K562 (cell line): Measurements from ENCODE around the gene ACTN3. TPM values are rescaled to one million over a fixed set of nuclear protein-coding genes. Genes with fewer than 3 reads are reported as not detected.
A peak's percentile ranks its signal among the peaks of the same experiment; 100 is the strongest.

ENCODE experiments used
- ATF4 ChIP-seq: fragments of 450-650 bp; formaldehyde crosslinking; IDR thresholded peaks from 2 replicates; pipeline ENCODE4 v1.4.0; 2022; ENCODE audit warnings: mild to moderate bottlenecking, moderate library complexity
- CREB1 ChIP-seq, 2 experiments: sonication (generic) in 1 of 2; formaldehyde crosslinking in 1 of 2; IDR thresholded peaks; 2 replicates each; pipeline versions ENCODE4 v1.6.1 to v1.8.0; 2012 to 2022; ENCODE audit warnings: inconsistent platforms in 1 of 2, mild to moderate bottlenecking in 1 of 2, missing genetic modification reagents in 1 of 2, moderate library complexity in 1 of 2
- CTBP1 ChIP-seq: fragments of 450-650 bp; IDR thresholded peaks from 2 replicates; pipeline ENCODE4 v1.6.1; 2016; ENCODE audit warnings: borderline replicate concordance
- KLF1 ChIP-seq: fragments of 450-650 bp; IDR thresholded peaks from 2 replicates; pipeline ENCODE4 v1.6.1; 2016; ENCODE audit warnings: missing genetic modification characterization, missing compliant biosample characterization
- RAD51 ChIP-seq: fragments of 450-650 bp; IDR thresholded peaks from 2 replicates; pipeline ENCODE4 v1.7.1; 2016; ENCODE audit warnings: low read depth, mild to moderate bottlenecking, borderline replicate concordance
- SNIP1 ChIP-seq: fragments of 450-650 bp; IDR thresholded peaks from 2 replicates; pipeline ENCODE4 v1.7.1; 2017; ENCODE audit warnings: low read depth, mild to moderate bottlenecking
- TEAD1 ChIP-seq, 2 experiments: fragments of 450-650 bp in 1 of 2; sonication (generic) in 1 of 2; formaldehyde crosslinking; IDR thresholded peaks; 2 replicates each; pipeline versions ENCODE4 v1.4.0 to v1.8.0; 2020 to 2022; ENCODE audit warnings: mild to moderate bottlenecking in 2 of 2, missing genetic modification reagents in 1 of 2
- THAP12 ChIP-seq: fragments of 250-450 bp; sonication (Bioruptor Pico); IDR thresholded peaks from 2 replicates; pipeline ENCODE4 v1.9.0; 2021; ENCODE audit warnings: mild to moderate bottlenecking, inconsistent platforms
- ZBTB11 ChIP-seq, 3 experiments: fragments of 200-800 bp in 1 of 3; fragments of 250-450 bp in 1 of 3; fragments of 450-650 bp in 1 of 3; sonication (Bioruptor Pico) in 1 of 3; sonication (Bioruptor generic) in 1 of 3; formaldehyde crosslinking in 1 of 3; IDR thresholded peaks; 2 replicates each; pipeline versions ENCODE4 v1.6.1 to v1.8.0; 2016 to 2022; ENCODE audit warnings: mild to moderate bottlenecking in 2 of 3, missing genetic modification characterization in 2 of 3, missing compliant biosample characterization in 1 of 3, moderate library complexity in 1 of 3
- ZBTB33 ChIP-seq: sonication (generic); formaldehyde crosslinking; IDR thresholded peaks from 2 replicates; pipeline ENCODE4 v1.8.1; 2023; ENCODE audit warnings: mild to moderate bottlenecking, missing genetic modification reagents
- ZC3H8 ChIP-seq: fragments of 450-650 bp; IDR thresholded peaks from 2 replicates; pipeline ENCODE4 v1.6.1; 2017
- ZNF121 ChIP-seq: sonication (generic); formaldehyde crosslinking; conservative IDR thresholded peaks from 2 replicates; pipeline ENCODE4 v1.8.0; 2022; ENCODE audit warnings: missing genetic modification reagents
- ZNF740 ChIP-seq, 3 experiments: fragments of 200-800 bp in 1 of 3; sonication (Bioruptor generic) in 1 of 3; sonication (generic) in 1 of 3; formaldehyde crosslinking in 1 of 3; IDR thresholded peaks; 2 replicates each; pipeline versions ENCODE4 v1.6.1 to v1.8.0; 2016 to 2022; ENCODE audit warnings: mild to moderate bottlenecking in 2 of 3, missing compliant biosample characterization in 2 of 3, missing genetic modification characterization in 2 of 3, missing genetic modification reagents in 1 of 3
- polyA plus RNA-seq, 8 experiments: library from polyadenylated mRNA; depleted of rRNA in 4 of 8; stranded (reverse) in 5 of 8; unstranded in 3 of 8; fragments of >200 nt; fragmentation: Nextera tagmentation in 2 of 8; fragmentation: Illumina TruSeq in 1 of 8; extraction: Ambion mirVana in 2 of 8; extraction: Trizol in 1 of 8; gene quantifications; 2 replicates each; pipeline versions ENCODE4 v1.2.1 to v1.2.3, GENCODE V29; 2011 to 2014; ENCODE audit warnings: inconsistent platforms in 1 of 8, missing spikeins in 1 of 8
- total RNA-seq, 7 experiments: library from RNA; depleted of rRNA in 6 of 7; stranded (reverse); fragments of >200 nt in 6 of 7; fragmentation: Illumina TruSeq in 2 of 7; extraction: Trizol in 2 of 7; gene quantifications; 2 replicates each; pipeline versions ENCODE4 v1.2.1 to v1.2.3, GENCODE V29; 2011 to 2021; ENCODE audit warnings: low replicate concordance in 1 of 7

Gene ACTN3
- total and polyA plus RNA-seq, 9 of the 15 experiments (the other 6 are each of a cell fraction or from before 2014, with no cell fraction given), result not detected

GRCh38 chr11:66592457-66593302 lies 46.0 kb downstream of the ACTN3 start, which contains the start of the genes CCDC87 and CCS (continued):
- TF ChIP-seq ZBTB11 (CRISPR knock-in tag; IDR thresholded peaks at IDR 0.05) (0 out of 6 replicates have a peak, but pooled peaks of 1 of the 3 experiments have one; percentile 44), CTBP1 (peak; percentile 90), ZC3H8 (no peak), CREB1 (IDR thresholded peaks at IDR 0.05) (peak; percentile 60), CREB1 (CRISPR knock-in tag; IDR thresholded peaks at IDR 0.05) (peak; percentile 83), RAD51 (no peak; the same call in 1 of the 2 replicates), SNIP1 (no peak), KLF1 (tag) (peak; percentile 19; the same call in 1 of the 2 replicates), ATF4 (CRISPR knock-in tag) (no peak), ZNF740 (CRISPR knock-in tag; IDR thresholded peaks at IDR 0.05) (no peak), ZNF740 (tag; IDR thresholded peaks at IDR 0.05) (no peak), ZBTB33 (CRISPR knock-in tag) (peak; percentile 80), TEAD1 (CRISPR knock-in tag; IDR thresholded peaks at IDR 0.05) (peak in 1 of 2 experiments; percentile 73; a peak in 1 of 4 replicates), THAP12 (CRISPR knock-in tag) (peak; percentile 48; the same call in 1 of the 2 replicates), ZNF121 (CRISPR knock-in tag) (no peak)
